ENCODE measurements around the gene KRABD2.

The KRABD2 gene

DNA sequence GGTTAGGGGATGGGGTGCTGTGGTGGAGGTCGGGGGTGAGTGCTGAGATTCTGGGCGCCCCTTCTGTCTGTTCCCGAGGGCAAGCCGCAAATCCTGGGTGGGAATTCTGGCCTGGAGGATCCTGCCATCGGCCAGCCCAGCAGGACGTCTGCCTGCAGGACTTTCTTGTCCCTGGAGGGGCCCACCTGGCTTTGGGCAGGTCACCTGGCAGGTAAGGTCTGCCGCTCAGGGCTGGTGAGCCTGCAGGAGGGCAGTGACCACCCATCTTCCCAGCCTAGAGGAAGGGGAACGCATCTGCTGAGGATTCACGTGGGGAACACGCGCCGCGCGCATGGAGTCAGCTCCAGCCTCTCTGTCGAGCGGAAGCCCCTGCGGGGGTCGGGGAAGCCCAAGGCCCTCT is 15.8 kb upstream of the KRABD2 start:
- H3K9ac ChIP-seq (ENCODE audit: insufficient read length, low read depth): no peak overlapping the region
- TF ChIP-seq SUZ12 (IDR thresholded peaks at IDR 0.05; ENCODE audit: extremely low read depth, insufficient read depth, insufficient read length): no peak
- no peak for TF ChIP-seq YY1 (IDR thresholded peaks at IDR 0.05; ENCODE audit: insufficient read depth, insufficient read length)
- no peak for TF ChIP-seq ZNF274 (IDR thresholded peaks at IDR 0.05; ENCODE audit: low read depth, low read length)
- no peaks in the 10 kb centered on the region for H3K27me3 ChIP-seq (ENCODE audit: insufficient read depth, insufficient read length)
- H3K4me3 ChIP-seq (ENCODE audit: insufficient read length, low read depth): no peak overlapping the region
- H3K36me3 ChIP-seq (ENCODE audit: insufficient read depth, insufficient read length, low read length): no peaks in the 10 kb centered on the region
- no peaks in the 10 kb centered on the region for H3K9me3 ChIP-seq (ENCODE audit: insufficient read depth, low read length)
- DNase-seq (ENCODE audit: low read depth, low spot score): no peak
- H3K4me1 ChIP-seq (ENCODE audit: insufficient read depth, insufficient read length): peaks cover 7% of the 10 kb centered on the region

DNA sequence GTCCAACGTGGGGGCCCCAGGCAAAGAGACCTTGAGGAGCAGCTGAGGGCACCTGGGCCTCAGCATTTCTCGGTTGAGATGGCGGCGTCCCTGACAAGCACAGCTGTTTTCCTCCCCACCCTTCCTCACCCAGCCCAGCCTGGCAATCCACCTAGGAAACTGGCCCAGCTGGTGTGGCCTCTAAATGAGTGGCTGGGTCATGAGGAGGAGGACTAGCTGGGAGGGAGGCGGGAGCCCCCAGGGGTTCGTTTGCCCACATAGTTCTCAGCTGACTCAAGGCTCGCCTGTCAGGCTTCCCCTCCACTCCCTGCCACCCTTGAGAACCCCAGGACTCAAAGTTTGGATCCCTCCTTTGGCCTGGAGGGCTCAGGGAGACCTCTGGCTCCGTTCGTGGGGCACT is 15.2 kb upstream of the KRABD2 start:
- Histone ChIP-seq H3K27me3 (ENCODE audit: insufficient read depth, insufficient read length) (no peaks in the 10 kb centered on the region), H3K9ac (ENCODE audit: insufficient read length, low read depth) (no peak overlapping the region), H3K9me3 (ENCODE audit: insufficient read depth, low read length) (no peaks in the 10 kb centered on the region), H3K4me3 (ENCODE audit: insufficient read length, low read depth) (no peak overlapping the region), H3K36me3 (ENCODE audit: insufficient read depth, insufficient read length, low read length) (no peaks in the 10 kb centered on the region), H3K4me1 (ENCODE audit: insufficient read depth, insufficient read length) (peaks cover 7% of the 10 kb centered on the region)
- DNase-seq (ENCODE audit: low read depth, low spot score): no peak
- TF ChIP-seq YY1 (IDR thresholded peaks at IDR 0.05; ENCODE audit: insufficient read depth, insufficient read length) (no peak), SUZ12 (IDR thresholded peaks at IDR 0.05; ENCODE audit: extremely low read depth, insufficient read depth, insufficient read length) (no peak), ZNF274 (IDR thresholded peaks at IDR 0.05; ENCODE audit: low read depth, low read length) (no peak)

DNA sequence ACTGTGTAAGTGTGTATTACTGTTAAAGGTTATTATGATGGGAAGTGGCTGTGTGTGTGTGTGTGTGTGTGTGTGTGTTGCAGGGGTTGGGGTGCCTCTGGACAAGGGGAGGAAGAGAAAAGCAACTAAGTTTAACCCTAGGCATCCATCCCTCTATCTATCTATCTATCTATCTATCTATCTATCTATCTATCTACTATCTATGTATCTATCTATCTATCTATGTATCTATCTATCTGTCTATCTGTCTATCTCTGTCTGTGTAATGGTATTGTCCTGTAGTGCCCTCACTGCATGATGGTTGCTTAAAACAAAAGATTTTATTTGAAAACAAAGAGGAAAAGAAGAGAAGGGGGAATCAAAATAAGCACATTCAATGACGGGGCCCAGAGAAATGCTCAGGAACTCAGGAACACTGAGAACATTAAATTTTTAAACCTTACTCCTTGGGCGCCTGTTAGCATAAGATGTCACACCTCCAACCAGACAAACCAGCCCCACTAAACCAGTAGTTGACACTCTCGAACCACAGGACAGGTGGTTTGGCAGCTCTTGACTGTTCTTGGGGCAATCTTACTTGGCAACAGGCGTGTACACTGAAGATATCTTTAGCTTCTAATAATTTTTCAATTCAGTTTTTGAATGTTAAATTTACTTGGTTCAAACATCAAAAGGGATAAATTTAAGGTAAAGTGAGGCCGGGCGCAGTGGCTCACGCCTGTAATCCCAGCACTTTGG is 11.6 kb upstream of the KRABD2 start:
- no peak for DNase-seq (ENCODE audit: low read depth, low spot score)

DNA sequence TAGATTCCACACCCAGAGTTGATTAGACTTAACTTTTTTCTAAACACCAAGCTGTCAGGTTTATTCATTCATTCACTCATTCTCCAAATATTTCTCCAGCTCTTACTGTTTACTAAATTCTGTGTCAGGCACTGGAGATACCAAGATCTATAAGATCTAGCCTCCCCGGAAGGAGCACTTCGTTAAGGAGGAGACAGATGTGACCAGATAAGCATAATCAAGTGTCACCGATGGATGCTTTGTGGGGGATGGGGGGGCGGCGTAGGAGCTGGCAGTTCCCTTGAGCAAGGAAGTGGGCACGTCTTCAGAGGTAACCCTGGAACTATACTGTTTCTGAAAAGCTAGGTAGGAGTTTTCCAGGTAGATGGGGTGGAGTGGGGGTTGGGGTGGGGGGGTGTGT is 10.3 kb upstream of the KRABD2 start:
- no peaks in the 10 kb centered on the region for H3K4me1 ChIP-seq (ENCODE audit: insufficient read depth, insufficient read length)
- H3K9me3 ChIP-seq (ENCODE audit: insufficient read depth, low read length): no peaks in the 10 kb centered on the region
- DNase-seq (ENCODE audit: low read depth, low spot score): no peak
- H3K4me3 ChIP-seq (ENCODE audit: insufficient read length, low read depth): no peak overlapping the region
- no peak for TF ChIP-seq YY1 (IDR thresholded peaks at IDR 0.05; ENCODE audit: insufficient read depth, insufficient read length)
- TF ChIP-seq ZNF274 (IDR thresholded peaks at IDR 0.05; ENCODE audit: low read depth, low read length): no peak
- no peak for TF ChIP-seq SUZ12 (IDR thresholded peaks at IDR 0.05; ENCODE audit: extremely low read depth, insufficient read depth, insufficient read length)
- peaks cover 6% of the 10 kb centered on the region for H3K36me3 ChIP-seq (ENCODE audit: insufficient read depth, insufficient read length, low read length)
- no peak overlapping the region for H3K9ac ChIP-seq (ENCODE audit: insufficient read length, low read depth)
- no peaks in the 10 kb centered on the region for H3K27me3 ChIP-seq (ENCODE audit: insufficient read depth, insufficient read length)

More for the DNA sequence above, 11.6 kb upstream of the KRABD2 start:
- TF ChIP-seq SUZ12 (IDR thresholded peaks at IDR 0.05; ENCODE audit: extremely low read depth, insufficient read depth, insufficient read length) (no peak), YY1 (IDR thresholded peaks at IDR 0.05; ENCODE audit: insufficient read depth, insufficient read length) (no peak), ZNF274 (IDR thresholded peaks at IDR 0.05; ENCODE audit: low read depth, low read length) (no peak)
- H3K36me3 ChIP-seq (ENCODE audit: insufficient read depth, insufficient read length, low read length): no peaks in the 10 kb centered on the region
- H3K4me1 ChIP-seq (ENCODE audit: insufficient read depth, insufficient read length): peaks cover 4% of the 10 kb centered on the region
- H3K4me3 ChIP-seq (ENCODE audit: insufficient read length, low read depth): no peak overlapping the region
- no peaks in the 10 kb centered on the region for H3K9me3 ChIP-seq (ENCODE audit: insufficient read depth, low read length)
- no peaks in the 10 kb centered on the region for H3K27me3 ChIP-seq (ENCODE audit: insufficient read depth, insufficient read length)
- no peak overlapping the region for H3K9ac ChIP-seq (ENCODE audit: insufficient read length, low read depth)

DNA sequence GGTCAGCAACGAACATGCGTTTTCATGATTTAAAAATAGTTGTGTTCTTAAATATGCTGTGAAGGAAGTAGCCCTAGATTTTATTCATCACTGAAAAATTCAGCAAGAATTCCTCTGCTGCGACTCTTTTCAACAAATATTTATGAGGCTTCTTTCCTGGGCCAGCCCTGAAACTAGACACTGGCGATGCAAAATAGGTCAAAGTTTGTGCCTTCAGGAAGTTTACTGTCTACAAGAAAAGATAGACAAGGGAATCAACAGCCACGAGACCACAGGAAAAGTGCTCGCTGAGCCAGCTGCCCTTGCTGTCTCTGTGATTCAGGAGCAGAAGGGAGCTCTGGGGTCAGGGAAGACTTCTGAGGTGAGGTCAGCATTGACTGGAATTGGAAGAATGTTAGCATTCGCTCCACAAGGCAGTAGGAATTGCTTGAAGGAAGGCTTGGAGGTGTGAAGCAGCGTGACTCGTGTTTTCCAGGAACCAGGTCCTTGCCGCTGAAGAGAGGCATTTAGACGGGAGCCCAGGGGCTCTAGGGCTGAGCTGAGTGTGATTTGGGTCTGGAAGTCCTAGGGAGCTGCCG is 8.4 kb upstream of the KRABD2 start:
- H3K9ac ChIP-seq (ENCODE audit: insufficient read length, low read depth): peak overlapping the region; percentile 56
- TF ChIP-seq ZNF274 (IDR thresholded peaks at IDR 0.05; ENCODE audit: low read depth, low read length) (no peak), YY1 (IDR thresholded peaks at IDR 0.05; ENCODE audit: insufficient read depth, insufficient read length) (no peak), SUZ12 (IDR thresholded peaks at IDR 0.05; ENCODE audit: extremely low read depth, insufficient read depth, insufficient read length) (no peak)
- peaks cover 26% of the 10 kb centered on the region for H3K36me3 ChIP-seq (ENCODE audit: insufficient read depth, insufficient read length, low read length)
- no peaks in the 10 kb centered on the region for H3K9me3 ChIP-seq (ENCODE audit: insufficient read depth, low read length)
- no peaks in the 10 kb centered on the region for H3K4me1 ChIP-seq (ENCODE audit: insufficient read depth, insufficient read length)
- no peak for DNase-seq (ENCODE audit: low read depth, low spot score)
- H3K4me3 ChIP-seq (ENCODE audit: insufficient read length, low read depth): no peak overlapping the region
- no peaks in the 10 kb centered on the region for H3K27me3 ChIP-seq (ENCODE audit: insufficient read depth, insufficient read length)

DNA sequence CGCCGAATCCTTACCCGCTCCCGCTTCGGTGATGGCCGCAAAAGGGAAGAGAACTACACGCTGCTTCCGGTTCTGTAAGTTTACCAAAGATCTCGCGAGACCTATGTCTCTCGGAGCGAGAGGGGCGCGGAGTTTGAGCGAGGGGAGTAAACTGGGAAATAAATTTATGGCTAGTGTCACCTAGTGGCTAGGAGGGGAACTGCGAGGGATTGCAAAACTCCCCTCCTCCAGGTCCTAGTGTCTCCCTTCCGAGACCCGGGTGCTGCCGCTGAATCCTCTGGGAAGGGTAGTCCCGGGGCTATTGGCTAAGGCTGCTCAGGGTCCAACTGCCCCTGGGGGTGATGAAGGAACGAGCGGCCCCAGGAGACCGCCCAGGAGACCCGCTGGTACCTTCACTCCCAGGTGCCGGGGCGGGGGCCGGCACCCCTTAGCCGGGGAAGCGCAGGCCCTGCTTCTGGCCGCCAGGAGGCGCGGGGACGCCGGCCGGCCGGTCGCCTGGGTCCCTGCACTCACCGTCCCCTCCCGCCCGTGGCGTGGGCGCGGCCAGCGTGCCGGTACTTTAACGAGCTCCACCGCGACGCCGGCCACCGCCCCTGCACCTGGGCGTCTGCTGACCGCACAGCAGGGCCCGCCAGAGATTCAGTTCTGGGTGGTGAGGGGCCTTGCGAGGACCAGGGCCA is 6.8 kb upstream of the KRABD2 start, which contains the start of gene RPL26:
Gene RPL26, minus strand, starts transcription at position 51 of the 680 bp plus-strand sequence. CDS start 883 bp downstream, outside the sequence.
- Histone ChIP-seq H3K9me3 (ENCODE audit: insufficient read depth, low read length) (no peaks in the 10 kb centered on the region), H3K4me1 (ENCODE audit: insufficient read depth, insufficient read length) (no peaks in the 10 kb centered on the region), H3K27me3 (ENCODE audit: insufficient read depth, insufficient read length) (no peaks in the 10 kb centered on the region), H3K9ac (ENCODE audit: insufficient read length, low read depth) (peak within 1 kb of the TSS; percentile 92), H3K4me3 (ENCODE audit: insufficient read length, low read depth) (peak within 1 kb of the TSS; percentile 91), H3K36me3 (ENCODE audit: insufficient read depth, insufficient read length, low read length) (peaks cover 41% of the 10 kb centered on the region)
- TF ChIP-seq SUZ12 (IDR thresholded peaks at IDR 0.05; ENCODE audit: extremely low read depth, insufficient read depth, insufficient read length) (no peak), YY1 (IDR thresholded peaks at IDR 0.05; ENCODE audit: insufficient read depth, insufficient read length) (peak; percentile 64)
- peak; percentile 94 for DNase-seq (ENCODE audit: low read depth, low spot score)

DNA sequence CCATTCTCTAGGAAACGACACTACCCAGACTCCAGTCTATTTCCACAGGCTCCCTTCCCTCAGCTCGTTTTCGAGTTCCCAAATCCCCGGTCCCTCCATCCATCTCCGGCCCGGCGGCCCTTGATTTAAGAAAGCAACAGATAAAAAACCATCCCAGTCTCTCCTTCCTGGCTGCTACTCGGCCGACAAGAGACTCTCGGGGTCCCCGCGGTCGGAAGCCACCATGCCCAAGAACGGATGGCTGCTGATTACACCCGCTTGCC is 6.3 kb upstream of the KRABD2 start:
- no peak for TF ChIP-seq ZNF274 (IDR thresholded peaks at IDR 0.05; ENCODE audit: low read depth, low read length)
- Histone ChIP-seq H3K36me3 (ENCODE audit: insufficient read depth, insufficient read length, low read length) (peaks cover 45% of the 10 kb centered on the region), H3K9me3 (ENCODE audit: insufficient read depth, low read length) (no peaks in the 10 kb centered on the region), H3K4me3 (ENCODE audit: insufficient read length, low read depth) (peak overlapping the region; percentile 91), H3K27me3 (ENCODE audit: insufficient read depth, insufficient read length) (no peaks in the 10 kb centered on the region), H3K9ac (ENCODE audit: insufficient read length, low read depth) (peak overlapping the region; percentile 78), H3K4me1 (ENCODE audit: insufficient read depth, insufficient read length) (no peaks in the 10 kb centered on the region)
- no peak for DNase-seq (ENCODE audit: low read depth, low spot score)

Data from NT2/D1 (cell line).